ENCODE data around the gene SART1.

DNA sequence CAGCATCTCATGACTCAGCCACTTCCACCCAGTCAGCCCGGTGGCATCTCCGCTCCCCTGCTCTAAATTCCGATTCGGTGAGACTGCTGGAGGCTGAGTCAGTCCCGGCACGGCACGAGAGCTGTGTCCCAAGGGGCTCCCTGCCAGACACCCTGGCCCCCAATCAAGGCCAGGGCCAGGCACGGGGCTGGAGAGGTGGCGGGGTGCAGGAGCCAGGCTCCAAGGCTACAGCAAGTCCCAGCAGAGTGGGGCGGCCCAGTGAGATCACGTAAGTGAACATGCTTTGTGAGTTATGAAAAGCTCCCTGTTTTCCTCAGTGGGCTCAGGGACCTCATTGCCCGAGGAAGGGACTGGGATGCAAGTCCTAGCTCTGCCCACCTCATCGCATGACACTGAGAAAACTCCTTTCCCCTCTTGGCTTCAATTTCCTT is 45.7 kb upstream of the SART1 start:
- TF ChIP-seq CTCF (IDR thresholded peaks at IDR 0.05; ENCODE audit: low read depth, low read length, missing input control) (no peak), MAX (IDR thresholded peaks at IDR 0.05) (no peak)
- TF ChIP-seq, protein P1, sequence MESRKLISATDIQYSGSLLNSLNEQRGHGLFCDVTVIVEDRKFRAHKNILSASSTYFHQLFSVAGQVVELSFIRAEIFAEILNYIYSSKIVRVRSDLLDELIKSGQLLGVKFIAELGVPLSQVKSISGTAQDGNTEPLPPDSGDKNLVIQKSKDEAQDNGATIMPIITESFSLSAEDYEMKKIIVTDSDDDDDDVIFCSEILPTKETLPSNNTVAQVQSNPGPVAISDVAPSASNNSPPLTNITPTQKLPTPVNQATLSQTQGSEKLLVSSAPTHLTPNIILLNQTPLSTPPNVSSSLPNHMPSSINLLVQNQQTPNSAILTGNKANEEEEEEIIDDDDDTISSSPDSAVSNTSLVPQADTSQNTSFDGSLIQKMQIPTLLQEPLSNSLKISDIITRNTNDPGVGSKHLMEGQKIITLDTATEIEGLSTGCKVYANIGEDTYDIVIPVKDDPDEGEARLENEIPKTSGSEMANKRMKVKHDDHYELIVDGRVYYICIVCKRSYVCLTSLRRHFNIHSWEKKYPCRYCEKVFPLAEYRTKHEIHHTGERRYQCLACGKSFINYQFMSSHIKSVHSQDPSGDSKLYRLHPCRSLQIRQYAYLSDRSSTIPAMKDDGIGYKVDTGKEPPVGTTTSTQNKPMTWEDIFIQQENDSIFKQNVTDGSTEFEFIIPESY (IDR thresholded peaks at IDR 0.05), result no peak
